Smooth muscle cell (in vitro differentiated cells): Measurements from ENCODE around the gene MCRIP2. TPM values are rescaled to one million over a fixed set of nuclear protein-coding genes. Genes with fewer than 3 reads are reported as not detected.
A peak's percentile ranks its signal among the peaks of the same experiment; 100 is the strongest.

Source experiments
- DNase-seq: peaks from one replicate; lab custom pipeline; 2025; ENCODE audit not compliant: unreplicated experiment; lab: John Stamatoyannopoulos, UW
- H2AFZ ChIP-seq: fragments of 200-600 bp; sonication (generic); 2 replicates; pipeline ENCODE4 v1.6.0; 2016; ENCODE audit warnings: antibody characterized with exemption, low read depth, mild to moderate bottlenecking
- H3F3A ChIP-seq: fragments of 200-600 bp; sonication (generic); 2 replicates; pipeline ENCODE4 v1.6.0; 2017; ENCODE audit warnings: antibody characterized with exemption, low read depth
- H3K27ac ChIP-seq: fragments of 200-600 bp; sonication (generic); 2 replicates; pipeline ENCODE4 v1.5.1; 2016; ENCODE audit warnings: low read depth, mild to moderate bottlenecking
- H3K27me3 ChIP-seq: fragments of 200-600 bp; sonication (generic); 2 replicates; pipeline ENCODE4 v1.6.1; 2016; ENCODE audit warnings: low read depth, mild to moderate bottlenecking
- H3K36me3 ChIP-seq: fragments of 200-600 bp; sonication (generic); 2 replicates; pipeline ENCODE4 v1.5.1; 2016; ENCODE audit warnings: low read depth
- H3K4me1 ChIP-seq: fragments of 200-600 bp; sonication (generic); 2 replicates; pipeline ENCODE4 v1.5.1; 2016; ENCODE audit warnings: low read depth
- H3K4me2 ChIP-seq: fragments of 200-600 bp; sonication (generic); 2 replicates; pipeline ENCODE4 v1.6.0; 2016; ENCODE audit warnings: mild to moderate bottlenecking
- H3K4me3 ChIP-seq: fragments of 200-600 bp; sonication (generic); 2 replicates; pipeline ENCODE4 v1.5.1; 2016; ENCODE audit warnings: mild to moderate bottlenecking
- H3K79me2 ChIP-seq: fragments of 200-600 bp; sonication (generic); 2 replicates; pipeline ENCODE4 v1.6.0; 2016; ENCODE audit warnings: low read depth, mild to moderate bottlenecking
- H3K9ac ChIP-seq: fragments of 200-600 bp; sonication (generic); 2 replicates; pipeline ENCODE4 v1.6.0; 2016; ENCODE audit warnings: low read depth
- H3K9me3 ChIP-seq: fragments of 200-600 bp; sonication (generic); replicated peaks from 2 replicates; pipeline ENCODE4 v1.5.1; 2016; ENCODE audit warnings: low read depth
- H4K20me1 ChIP-seq: fragments of 200-600 bp; sonication (generic); 2 replicates; pipeline ENCODE4 v1.6.0; 2016; ENCODE audit warnings: low read depth
- CTCF ChIP-seq: fragments of 200-600 bp; sonication (generic); IDR thresholded peaks from 2 replicates; pipeline ENCODE4 v1.5.1; 2017; ENCODE audit warnings: borderline replicate concordance, mild to moderate bottlenecking, antibody characterized with exemption; ENCODE audit not compliant: insufficient read depth, poor library complexity, severe bottlenecking
- WGBS: methylation state at CpG from one replicate; pipeline ENCODE4 v1.1.7; 2016; ENCODE audit warnings: low lambda C conversion rate; 5-methylcytosine and 5-hydroxymethylcytosine counted together
- polyA plus RNA-seq: library from polyadenylated mRNA; unstranded; fragments of >200 nt; fragmentation: Nextera tagmentation; extraction: Ambion mirVana; gene quantifications from 2 replicates; pipeline ENCODE4 v1.2.1, GENCODE V29; 2016
- total RNA-seq: library from RNA; depleted of rRNA; stranded (reverse); fragments of >200 nt; gene quantifications from 2 replicates; pipeline ENCODE4 v1.2.3, GENCODE V29; 2014

Gene MCRIP2
- total and polyA plus RNA-seq, 2 experiments from 2014 or later, result 11.9 to 34.7 TPM

- no peak for TF ChIP-seq CTCF
- peak overlapping the region; percentile 20 for H3K9ac ChIP-seq
- no peaks in the 10 kb centered on the region for H3F3A ChIP-seq
- peak overlapping the region; percentile 94 for H3K27ac ChIP-seq
- H3K4me1 ChIP-seq, result peaks cover 14% of the 10 kb centered on the region
- WGBS, result 79% methylated on average over 10 of the region's 10 CpGs
- H3K79me2 ChIP-seq, result no peaks in the 10 kb centered on the region
- H3K4me3 ChIP-seq, result no peak overlapping the region
- no peaks in the 10 kb centered on the region for H3K27me3 ChIP-seq
- H2AFZ ChIP-seq, result no peak overlapping the region
- DNase-seq, result no peak
- H3K4me2 ChIP-seq, result no peak overlapping the region
- H3K36me3 ChIP-seq, result no peaks in the 10 kb centered on the region
- peaks cover 20% of the 10 kb centered on the region for H4K20me1 ChIP-seq
- no peaks in the 10 kb centered on the region for H3K9me3 ChIP-seq
Observed at GRCh38 chr16:624526-625070, 17.0 kb upstream of the MCRIP2 start.

- peaks cover 6% of the 10 kb centered on the region for H3F3A ChIP-seq
- H3K9me3 ChIP-seq, result no peaks in the 10 kb centered on the region
- WGBS, result 97% methylated on average over 28 of the region's 37 CpGs
- peaks cover 21% of the 10 kb centered on the region for H3K4me1 ChIP-seq
- H4K20me1 ChIP-seq, result peaks cover 14% of the 10 kb centered on the region
- no peaks in the 10 kb centered on the region for H3K36me3 ChIP-seq
- no peak overlapping the region for H3K27ac ChIP-seq
- no peak overlapping the region for H2AFZ ChIP-seq
- no peaks in the 10 kb centered on the region for H3K79me2 ChIP-seq
- no peaks in the 10 kb centered on the region for H3K27me3 ChIP-seq
- H3K4me3 ChIP-seq, result no peak overlapping the region
- no peak for DNase-seq
- no peak overlapping the region for H3K9ac ChIP-seq
- no peak overlapping the region for H3K4me2 ChIP-seq
- no peak for TF ChIP-seq CTCF
Observed at GRCh38 chr16:625117-625976, 16.3 kb upstream of the MCRIP2 start.

- peaks cover 9% of the 10 kb centered on the region for H4K20me1 ChIP-seq
- 98% methylated on average over 34 of the region's 35 CpGs for WGBS
- H3K79me2 ChIP-seq, result no peaks in the 10 kb centered on the region
- H3K27ac ChIP-seq, result peak overlapping the region; percentile 96
- no peaks in the 10 kb centered on the region for H3K9me3 ChIP-seq
- DNase-seq, result no peak
- no peak overlapping the region for H2AFZ ChIP-seq
- peak overlapping the region; percentile 59 for H3K4me2 ChIP-seq
- H3K4me1 ChIP-seq, result peaks cover 28% of the 10 kb centered on the region
- H3K4me3 ChIP-seq, result no peak overlapping the region
- H3K27me3 ChIP-seq, result no peaks in the 10 kb centered on the region
- H3K36me3 ChIP-seq, result no peaks in the 10 kb centered on the region
- H3F3A ChIP-seq, result peaks cover 8% of the 10 kb centered on the region
- TF ChIP-seq CTCF, result no peak
- peak overlapping the region; percentile 88 for H3K9ac ChIP-seq
Observed at GRCh38 chr16:625977-626765, 15.5 kb upstream of the MCRIP2 start.
